Testis (tissue), 3 donors: ENCODE data around the gene SGIP1. TPM values are rescaled to one million over a fixed set of nuclear protein-coding genes. Genes with fewer than 3 reads are reported as not detected.
A peak's percentile ranks its signal among the peaks of the same experiment; 100 is the strongest.

Source experiments
- DNase-seq: peaks from one replicate; pipeline ENCODE4 v3.0.0-alpha.2; 2019
- H3K27ac ChIP-seq, 2 donors: fragments of 200-600 bp; sonication (generic); one replicate each; pipeline ENCODE4 v1.5.1; 2019
- H3K27me3 ChIP-seq: fragments of 200-600 bp; sonication (generic); one replicate; pipeline ENCODE4 v1.5.1; 2019
- H3K36me3 ChIP-seq: fragments of 200-600 bp; sonication (generic); one replicate; pipeline ENCODE4 v1.5.1; 2017; ENCODE audit warnings: low read depth; ENCODE audit errors: missing control alignments
- H3K4me1 ChIP-seq: fragments of 200-600 bp; sonication (generic); one replicate; pipeline ENCODE4 v1.5.1; 2019
- H3K4me3 ChIP-seq, 2 donors: fragments of 200-600 bp; sonication (generic); one replicate each; pipeline ENCODE4 v1.5.1; 2017 to 2019
- H3K9me3 ChIP-seq: fragments of 200-600 bp; sonication (generic); one replicate; pipeline ENCODE4 v1.5.1; 2017
- POLR2A ChIP-seq: fragments of 450-650 bp; IDR thresholded peaks from one replicate; pipeline ENCODE4 v1.6.1; 2017; ENCODE audit warnings: antibody characterized with exemption, mild to moderate bottlenecking, moderate library complexity
- WGBS, 2 donors: methylation state at CpG; one replicate each; pipeline ENCODE4 v1.1.5; 2018; 5-methylcytosine and 5-hydroxymethylcytosine counted together
- intact Hi-C: fragments of 100-400 bp; cut with DNase I; formaldehyde crosslinking; loops from one replicate; pipeline ENCODE4 v1.15.1; 2023; ENCODE audit warnings: low total_unique reads
- polyA plus RNA-seq: library from polyadenylated mRNA; stranded (reverse); fragments of 350-450 nt; fragmentation: Illumina TruSeq; extraction: RNeasy Lipid Tissue Mini Kit (QIAGEN cat#74804); gene quantifications from one replicate; pipeline ENCODE4 v1.2.3, GENCODE V29; 2014; ENCODE audit warnings: low read depth, low replicate concordance; ENCODE audit not compliant: insufficient read depth
- total RNA-seq, 2 donors: library from RNA; depleted of rRNA; stranded (reverse); fragments of >200 nt; gene quantifications; one replicate each; pipeline ENCODE4 v1.2.3, GENCODE V29; 2016
- TF ChIP-seq, protein P1 (sequence below), 3 experiments: fragments of 450-650 bp in 2 of 3; fragments of 200-600 bp in 1 of 3; sonication (generic) in 1 of 3; IDR thresholded peaks; one replicate each; pipeline ENCODE4 v1.5.1; 2016 to 2019; ENCODE audit warnings: antibody characterized with exemption in 3 of 3, mild to moderate bottlenecking in 2 of 3, moderate library complexity in 1 of 3

SGIP1 gene
- total and polyA plus RNA-seq, 3 donors from 2014 or later, result 11.7 to 67.9 (median 48.1) TPM

DNA sequence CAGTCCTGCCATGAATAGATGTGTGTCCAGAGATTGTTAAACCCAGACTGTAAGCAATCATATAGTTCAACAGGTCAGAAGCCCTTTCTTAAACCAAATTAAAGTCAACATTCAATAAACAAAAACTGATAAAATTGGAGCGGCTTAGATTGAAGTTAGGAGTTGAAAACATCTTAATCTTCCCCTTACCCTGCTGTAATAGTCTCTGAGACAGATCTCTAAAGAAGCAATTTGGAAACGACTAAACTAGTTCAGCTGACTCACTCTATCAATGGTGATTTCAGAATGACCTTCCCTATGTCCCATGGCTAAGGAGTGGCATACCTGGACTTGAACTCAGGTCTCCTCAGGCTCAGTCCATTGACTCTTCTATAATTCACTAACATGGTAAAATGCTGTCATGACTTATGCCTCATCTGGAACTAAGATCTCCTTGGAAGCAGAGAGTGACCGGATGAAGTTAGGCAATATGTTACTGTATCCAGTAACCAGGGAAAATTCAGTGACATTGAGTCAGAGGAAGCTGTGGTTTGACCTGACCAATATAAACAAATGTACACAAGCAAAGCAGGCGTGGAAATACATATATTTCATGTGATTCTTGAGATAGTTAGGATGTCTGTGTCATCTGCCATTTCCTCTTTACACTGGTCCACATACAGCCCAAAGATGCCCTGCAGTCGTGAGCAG lies 30.1 kb downstream of the SGIP1 start:
- WGBS, 2 donors, result 73 to 81% methylated on average over 5 of the region's 5 CpGs
- Histone ChIP-seq H3K4me1 (no peaks in the 10 kb centered on the region), H3K27ac (no peak overlapping the region), H3K9me3 (no peaks in the 10 kb centered on the region), H3K27me3 (no peaks in the 10 kb centered on the region), H3K4me3 (no peak overlapping the region), H3K36me3 (no peaks in the 10 kb centered on the region)
- TF ChIP-seq POLR2A, result no peak
- TF ChIP-seq, protein P1, sequence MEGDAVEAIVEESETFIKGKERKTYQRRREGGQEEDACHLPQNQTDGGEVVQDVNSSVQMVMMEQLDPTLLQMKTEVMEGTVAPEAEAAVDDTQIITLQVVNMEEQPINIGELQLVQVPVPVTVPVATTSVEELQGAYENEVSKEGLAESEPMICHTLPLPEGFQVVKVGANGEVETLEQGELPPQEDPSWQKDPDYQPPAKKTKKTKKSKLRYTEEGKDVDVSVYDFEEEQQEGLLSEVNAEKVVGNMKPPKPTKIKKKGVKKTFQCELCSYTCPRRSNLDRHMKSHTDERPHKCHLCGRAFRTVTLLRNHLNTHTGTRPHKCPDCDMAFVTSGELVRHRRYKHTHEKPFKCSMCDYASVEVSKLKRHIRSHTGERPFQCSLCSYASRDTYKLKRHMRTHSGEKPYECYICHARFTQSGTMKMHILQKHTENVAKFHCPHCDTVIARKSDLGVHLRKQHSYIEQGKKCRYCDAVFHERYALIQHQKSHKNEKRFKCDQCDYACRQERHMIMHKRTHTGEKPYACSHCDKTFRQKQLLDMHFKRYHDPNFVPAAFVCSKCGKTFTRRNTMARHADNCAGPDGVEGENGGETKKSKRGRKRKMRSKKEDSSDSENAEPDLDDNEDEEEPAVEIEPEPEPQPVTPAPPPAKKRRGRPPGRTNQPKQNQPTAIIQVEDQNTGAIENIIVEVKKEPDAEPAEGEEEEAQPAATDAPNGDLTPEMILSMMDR (IDR thresholded peaks at IDR 0.05), result no peak
- intact Hi-C loops, result no loop called here
- no peak for DNase-seq

DNA sequence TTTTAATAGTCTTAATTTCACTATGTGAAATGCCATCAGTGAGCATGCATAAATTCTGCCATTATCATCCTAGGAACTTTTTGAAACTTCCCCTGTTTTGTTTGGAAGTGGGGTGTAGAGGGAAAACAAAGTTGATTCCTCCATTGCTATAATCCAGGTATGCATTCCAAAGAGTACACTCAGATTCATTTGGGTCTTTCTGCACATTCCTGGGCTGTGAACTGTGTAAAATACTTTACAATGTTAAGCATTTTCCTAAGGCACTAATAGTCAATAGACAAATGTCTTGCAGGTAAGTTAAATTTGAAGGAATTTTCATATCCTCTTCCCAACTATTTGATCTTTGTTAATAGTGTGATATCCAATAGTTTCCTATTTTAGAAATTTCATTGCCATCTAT lies 36.2 kb downstream of the SGIP1 start:
- TF ChIP-seq POLR2A, result no peak
- TF ChIP-seq, protein P1 (IDR thresholded peaks at IDR 0.05), result no peak
- Histone ChIP-seq H3K27me3 (no peaks in the 10 kb centered on the region), H3K9me3 (no peaks in the 10 kb centered on the region), H3K4me3 (no peak overlapping the region), H3K36me3 (no peaks in the 10 kb centered on the region), H3K4me1 (no peaks in the 10 kb centered on the region), H3K27ac (no peak overlapping the region)
- no peak for DNase-seq
- intact Hi-C loops, result no loop called here

- no peaks in the 10 kb centered on the region for H3K36me3 ChIP-seq
- TF ChIP-seq POLR2A, result no peak
- TF ChIP-seq, protein P1 (IDR thresholded peaks at IDR 0.05), result no peak
- WGBS, 2 donors, result 82 to 89% methylated on average over 1 of the region's 1 CpG
- no peaks in the 10 kb centered on the region for H3K4me1 ChIP-seq
- no peak overlapping the region for H3K4me3 ChIP-seq
- DNase-seq, result no peak
- no peak overlapping the region for H3K27ac ChIP-seq
- no peaks in the 10 kb centered on the region for H3K27me3 ChIP-seq
- H3K9me3 ChIP-seq, result no peaks in the 10 kb centered on the region
- intact Hi-C loops, result no loop called here
Measured at GRCh38 chr1:66571789-66572188, 37.8 kb downstream of the SGIP1 start.

GRCh38 chr1:66575739-66576138 lies 41.8 kb downstream of the SGIP1 start:
- Histone ChIP-seq H3K4me1 (peaks cover 3% of the 10 kb centered on the region), H3K4me3 (no peak overlapping the region), H3K9me3 (no peaks in the 10 kb centered on the region), H3K27ac (no peak overlapping the region), H3K36me3 (no peaks in the 10 kb centered on the region), H3K27me3 (no peaks in the 10 kb centered on the region)
- no peak for DNase-seq
- TF ChIP-seq, protein P1 (IDR thresholded peaks at IDR 0.05), result no peak
- TF ChIP-seq POLR2A, result no peak
- WGBS, 2 donors, result 49 to 65% methylated on average over 4 of the region's 4 CpGs
- intact Hi-C loops, result no loop called here

GRCh38 chr1:66576645-66577044 lies 42.7 kb downstream of the SGIP1 start:
- peak; percentile 80 for DNase-seq
- H3K9me3 ChIP-seq, result no peaks in the 10 kb centered on the region
- 22 to 43% methylated on average over 1 of the region's 1 CpG for WGBS, 2 donors
- H3K27me3 ChIP-seq, result no peaks in the 10 kb centered on the region
- H3K36me3 ChIP-seq, result no peaks in the 10 kb centered on the region
- no peak overlapping the region for H3K4me3 ChIP-seq
- H3K27ac ChIP-seq, result no peak overlapping the region
- intact Hi-C loops, result no loop called here
- TF ChIP-seq POLR2A, result no peak
- TF ChIP-seq, protein P1 (IDR thresholded peaks at IDR 0.05), result no peak
- H3K4me1 ChIP-seq, result peaks cover 3% of the 10 kb centered on the region
